GM19351 (cell line): ENCODE measurements around the gene POLR2B.
"Not testable (repeated sequence)": the region's sequence is repeated elsewhere in the genome, so short reads cannot be mapped to it uniquely, and the experiment has no call there.

Experiments used
- ATAC-seq: cut with Tn5 transposase; IDR thresholded peaks from one replicate; pipeline ENCODE4 v1.9.1; 2021; ENCODE audit warnings: mild to moderate bottlenecking, moderate library complexity; ENCODE audit not compliant: unreplicated experiment

POLR2B gene

DNA sequence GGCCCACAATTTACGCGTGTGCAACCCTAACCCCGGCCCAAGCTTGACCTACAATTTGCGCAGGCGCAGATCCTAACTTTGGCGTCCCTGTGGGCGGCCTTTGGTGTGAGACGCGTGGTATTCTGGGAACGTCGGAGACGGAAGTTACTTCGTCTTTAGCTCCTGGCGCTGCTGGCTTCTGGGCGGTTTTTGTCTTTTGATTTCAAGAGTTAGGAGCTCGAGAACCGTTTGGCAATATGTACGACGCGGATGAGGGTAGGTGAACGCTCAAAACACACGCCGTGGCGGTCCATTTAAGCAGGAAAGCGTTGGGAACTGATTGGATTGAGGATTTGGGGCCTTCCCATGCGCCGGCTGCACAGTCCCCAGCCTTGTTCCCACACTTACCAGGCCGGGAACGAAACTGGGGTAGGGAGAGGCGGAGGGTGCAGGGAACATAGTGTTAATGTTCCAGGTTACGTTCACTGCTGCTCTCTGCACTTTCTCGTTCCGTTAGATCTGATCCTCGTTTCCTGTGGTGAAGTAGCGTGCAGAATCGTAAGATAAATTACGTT is at the start of gene POLR2B:
Gene POLR2B, plus strand, starts transcription at position 147 of the 554 bp plus-strand sequence. Its CDS starts 90 bp downstream, at position 237.
- ATAC-seq = peak; percentile 40

DNA sequence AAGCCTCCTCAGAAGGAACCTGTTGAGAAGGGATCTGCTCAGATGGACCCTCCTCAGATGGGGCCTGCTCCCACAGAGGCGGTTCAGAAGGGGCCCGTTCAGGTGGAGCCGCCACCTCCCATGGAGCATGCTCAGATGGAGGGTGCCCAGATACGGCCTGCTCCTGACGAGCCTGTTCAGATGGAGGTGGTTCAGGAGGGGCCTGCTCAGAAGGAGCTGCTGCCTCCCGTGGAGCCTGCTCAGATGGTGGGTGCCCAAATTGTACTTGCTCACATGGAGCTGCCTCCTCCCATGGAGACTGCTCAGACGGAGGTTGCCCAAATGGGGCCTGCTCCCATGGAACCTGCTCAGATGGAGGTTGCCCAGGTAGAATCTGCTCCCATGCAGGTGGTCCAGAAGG is 48.1 kb upstream of the POLR2B start:
- ATAC-seq = no peak

DNA sequence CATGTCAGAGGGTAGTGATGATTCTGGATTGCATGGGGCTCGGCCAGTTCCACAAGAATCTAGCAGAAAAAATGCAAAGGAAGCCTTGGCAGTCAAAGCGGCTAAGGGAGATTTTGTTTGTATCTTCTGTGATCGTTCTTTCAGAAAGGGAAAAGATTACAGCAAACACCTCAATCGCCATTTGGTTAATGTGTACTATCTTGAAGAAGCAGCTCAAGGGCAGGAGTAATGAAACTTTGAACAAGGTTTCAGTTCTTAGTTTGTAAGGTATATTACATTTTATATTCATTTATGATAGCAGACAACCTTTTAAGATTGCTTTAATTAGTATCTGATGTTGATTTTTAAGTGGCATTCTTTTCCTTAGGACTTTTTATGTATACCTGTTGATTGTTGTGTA is 46.8 kb upstream of the POLR2B start:
- no peak for ATAC-seq

DNA sequence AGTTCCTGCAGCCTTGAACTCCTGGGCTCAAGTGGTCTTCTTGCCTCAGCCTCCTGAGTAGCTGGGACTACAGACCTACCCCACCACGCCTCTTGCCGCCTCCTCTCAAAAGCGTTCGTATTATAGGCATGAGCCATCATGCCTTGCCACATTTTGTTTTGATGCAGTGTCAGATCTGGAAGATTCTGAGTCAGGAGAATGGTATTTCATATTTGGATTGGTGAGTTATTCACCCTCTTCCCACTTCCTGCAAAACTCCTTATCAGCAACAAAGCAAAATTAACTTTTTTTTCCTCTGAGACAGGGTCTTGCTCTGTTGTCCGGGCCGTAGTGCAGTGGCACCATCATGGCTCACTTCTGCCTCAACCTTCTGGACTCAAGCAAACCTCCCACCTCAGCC is 41.4 kb upstream of the POLR2B start:
- ATAC-seq = no peak

DNA sequence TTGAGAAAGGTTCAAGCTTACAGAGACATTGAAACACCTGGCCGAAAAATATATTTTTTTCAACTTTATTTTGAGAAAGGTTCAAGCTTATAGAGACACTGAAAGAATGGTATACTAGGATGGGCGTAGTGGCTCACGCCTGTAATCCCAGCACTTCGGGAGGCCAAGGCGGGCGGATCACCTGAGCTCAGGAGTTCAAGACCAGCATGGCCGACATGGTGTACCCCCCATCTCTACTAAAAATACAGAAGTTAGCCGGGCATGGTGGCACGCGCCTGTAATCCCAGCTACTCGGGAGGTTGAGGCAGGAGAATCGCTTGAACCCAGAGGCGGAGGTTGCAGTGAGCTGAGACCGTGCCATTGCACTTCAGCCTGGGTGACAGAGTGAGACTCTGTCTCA is 38.9 kb upstream of the POLR2B start:
- not testable (repeated sequence) for ATAC-seq

DNA sequence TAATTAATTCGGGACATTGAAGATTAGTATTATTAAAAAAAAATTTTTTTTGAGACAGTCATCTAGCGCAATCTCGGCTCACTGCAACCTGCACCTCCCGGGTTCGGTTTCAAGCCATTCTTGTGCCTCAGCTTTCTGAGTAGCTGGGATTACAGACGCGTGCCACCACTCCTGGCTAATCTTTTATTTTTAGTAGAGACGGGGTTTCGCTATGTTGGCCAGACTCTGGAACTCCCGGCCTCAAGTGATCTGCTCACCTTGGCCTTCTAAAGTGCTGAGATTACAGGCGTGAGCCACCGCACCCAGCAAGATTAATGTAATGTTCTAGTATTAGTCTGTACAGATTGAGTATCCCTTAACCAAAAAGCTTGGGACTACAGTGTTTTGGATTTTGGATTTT is 38.3 kb upstream of the POLR2B start:
- no peak for ATAC-seq

DNA sequence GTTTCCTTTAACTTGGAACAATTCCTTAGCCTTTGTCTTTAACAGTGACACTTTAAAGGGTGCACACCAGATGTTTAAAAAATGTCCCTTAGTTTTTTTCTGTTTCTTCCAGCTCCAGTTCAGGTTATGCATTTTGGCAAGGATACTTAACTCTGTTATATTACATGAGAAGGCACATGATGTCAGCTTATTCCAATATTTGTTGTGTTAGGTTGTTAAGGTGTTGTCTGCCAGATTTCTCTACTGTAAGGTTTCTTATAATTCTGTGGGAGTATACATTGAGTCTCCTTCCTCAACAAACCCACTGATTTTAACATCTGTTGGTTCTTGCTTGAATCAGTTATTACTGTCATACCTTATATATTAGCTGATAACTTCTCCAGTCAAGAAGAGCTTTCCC is 37.7 kb upstream of the POLR2B start:
- ATAC-seq = no peak

DNA sequence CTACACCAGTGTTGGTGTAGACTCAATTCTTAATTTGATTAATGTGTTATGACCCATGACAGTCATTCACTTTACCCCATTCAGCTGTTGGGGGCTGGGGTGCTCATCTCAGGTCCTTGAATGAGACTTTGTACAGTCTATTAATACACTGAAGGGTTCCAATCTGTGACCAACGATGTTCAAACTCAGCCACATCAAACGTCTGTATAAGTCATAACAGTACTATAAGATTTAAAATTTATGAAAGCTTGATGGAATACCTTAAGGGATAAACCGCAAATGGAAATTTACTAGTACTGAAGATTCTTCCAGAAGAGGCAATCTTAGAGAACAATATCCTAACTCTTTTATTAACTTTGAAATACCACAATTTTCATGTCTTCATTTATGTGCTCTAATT is 37.3 kb upstream of the POLR2B start:
- no peak for ATAC-seq

DNA sequence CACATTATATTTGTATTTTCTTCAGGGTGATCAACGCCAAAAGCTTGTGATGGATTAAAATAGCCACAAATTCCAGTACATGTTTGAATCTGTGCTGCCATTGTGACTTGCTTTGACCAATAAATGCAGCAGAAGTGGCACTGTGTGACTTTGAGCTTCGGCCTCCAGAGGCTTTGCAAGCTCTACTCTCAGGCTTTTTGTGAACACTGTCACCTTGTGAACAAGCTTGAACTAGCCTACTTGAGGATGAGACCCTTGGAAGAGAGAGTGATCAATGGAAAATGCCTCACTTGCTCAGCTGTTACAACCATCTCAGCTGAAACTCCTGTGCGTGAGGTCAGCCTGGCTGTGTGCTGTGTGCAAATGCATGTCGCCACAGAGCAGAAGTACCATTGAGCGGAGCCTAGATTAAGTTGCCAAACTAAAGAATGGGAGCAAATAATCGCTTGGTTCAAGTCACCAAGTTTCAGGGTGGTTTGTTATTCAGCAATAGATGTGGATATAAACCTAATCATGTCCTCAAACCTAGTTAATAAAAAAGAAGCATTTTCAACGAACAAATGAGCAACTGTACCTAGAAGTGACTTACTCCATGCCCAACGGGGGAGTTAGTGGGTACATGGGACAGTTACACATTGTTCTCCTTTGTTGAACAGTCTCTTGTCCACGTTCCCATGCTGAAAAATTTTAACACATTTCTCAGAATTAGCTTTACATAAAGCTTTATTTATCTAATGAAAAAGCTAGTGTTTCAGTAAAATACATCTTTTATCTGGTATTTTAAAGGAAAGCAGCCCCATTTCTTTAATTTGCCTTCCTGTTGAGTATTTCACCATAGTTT is 24.8 kb upstream of the POLR2B start:
- ATAC-seq = no peak

DNA sequence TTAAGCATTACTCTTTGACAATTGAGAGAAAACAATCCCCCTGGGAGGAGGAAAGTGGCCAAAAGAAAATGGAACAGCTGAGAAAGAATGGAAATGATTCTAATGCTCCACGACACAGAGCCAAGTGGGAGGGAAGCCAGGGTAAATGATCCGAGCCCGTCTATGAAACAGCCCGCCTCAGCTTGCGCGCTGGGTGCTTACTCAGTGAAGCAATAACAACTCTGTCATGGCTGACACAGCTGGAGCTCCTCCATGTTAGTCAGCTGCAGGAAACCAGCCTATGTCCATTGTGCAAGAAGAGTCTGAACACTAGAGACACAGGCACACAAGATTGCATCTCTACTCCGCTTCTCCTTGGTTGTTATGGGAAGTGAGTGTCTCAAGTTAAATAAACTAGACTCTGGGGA is 20.6 kb upstream of the POLR2B start:
- no peak for ATAC-seq

DNA sequence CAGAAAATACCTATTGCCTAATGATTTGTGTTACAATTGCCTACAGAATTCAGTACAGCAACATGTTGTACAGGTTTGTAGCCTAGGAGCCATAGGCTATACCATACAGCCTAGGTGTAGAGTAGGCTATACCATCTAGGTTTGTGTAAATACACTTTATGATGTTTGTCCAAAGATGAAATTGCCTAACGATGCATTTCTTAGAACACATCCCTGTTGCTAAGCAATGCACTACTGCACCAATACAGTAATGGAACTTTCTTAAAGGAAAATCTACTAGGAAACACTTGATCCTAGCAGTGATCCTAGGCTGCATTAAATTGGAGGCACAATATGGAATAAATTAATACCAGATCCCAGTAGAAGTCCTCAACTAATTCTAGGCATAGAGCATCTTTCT is 19.6 kb upstream of the POLR2B start:
- ATAC-seq = no peak

DNA sequence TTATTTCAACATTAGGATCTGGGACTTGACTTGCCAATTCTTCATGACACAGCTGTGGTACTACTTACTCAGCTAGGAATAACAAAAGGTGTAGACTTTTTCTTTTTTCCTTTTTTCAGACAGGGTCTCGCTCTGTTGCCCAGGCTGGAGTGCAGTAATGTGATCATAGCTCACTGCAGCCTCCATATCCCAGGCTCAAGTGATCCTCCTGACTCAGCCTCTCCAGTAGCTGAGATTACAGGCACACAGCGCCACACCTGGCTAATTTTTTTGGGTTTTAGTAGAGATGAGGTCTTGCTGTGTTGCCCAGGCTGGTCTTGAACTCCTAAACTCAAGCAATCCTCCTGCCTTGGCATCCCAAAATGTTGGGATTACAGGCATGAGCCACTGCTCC is 17.6 kb upstream of the POLR2B start:
- ATAC-seq = no peak

DNA sequence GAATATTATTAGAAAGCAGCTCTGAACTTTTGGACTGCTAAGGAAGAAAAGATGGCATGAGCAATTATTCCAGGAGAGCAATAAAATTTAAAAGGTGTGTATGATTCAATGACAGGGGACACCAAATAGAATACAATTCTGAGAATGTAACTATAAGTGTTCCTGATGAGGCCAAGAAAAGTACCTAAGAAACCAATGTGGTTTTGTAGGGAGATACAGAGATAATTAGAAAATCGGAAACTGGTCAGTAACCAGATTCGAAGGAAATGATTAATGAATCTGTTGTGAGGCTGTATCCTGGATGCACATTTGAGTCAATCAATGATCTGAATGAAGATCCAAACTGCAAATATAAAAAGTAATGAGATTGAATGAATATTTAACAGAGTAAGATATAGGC is 7.3 kb upstream of the POLR2B start:
- no peak for ATAC-seq

DNA sequence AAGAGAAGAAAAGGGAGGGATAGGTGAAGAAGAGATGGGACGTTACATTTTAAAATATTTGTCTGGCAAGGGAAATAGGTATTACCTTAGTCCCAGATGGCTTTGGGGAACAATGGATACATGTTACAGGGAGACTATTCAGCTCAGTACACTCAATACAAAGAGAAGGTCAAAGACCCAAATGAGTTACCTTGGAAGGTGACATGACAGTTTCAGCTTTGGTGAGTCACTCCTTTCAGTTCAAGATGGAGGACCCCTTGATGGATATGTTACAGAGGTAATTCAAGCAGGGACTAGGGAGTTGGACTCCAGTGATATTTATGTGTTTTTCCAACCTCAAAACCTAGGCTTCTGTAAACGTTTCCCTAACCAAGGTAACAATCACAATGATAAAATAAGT is 6.3 kb upstream of the POLR2B start:
- no peak for ATAC-seq

DNA sequence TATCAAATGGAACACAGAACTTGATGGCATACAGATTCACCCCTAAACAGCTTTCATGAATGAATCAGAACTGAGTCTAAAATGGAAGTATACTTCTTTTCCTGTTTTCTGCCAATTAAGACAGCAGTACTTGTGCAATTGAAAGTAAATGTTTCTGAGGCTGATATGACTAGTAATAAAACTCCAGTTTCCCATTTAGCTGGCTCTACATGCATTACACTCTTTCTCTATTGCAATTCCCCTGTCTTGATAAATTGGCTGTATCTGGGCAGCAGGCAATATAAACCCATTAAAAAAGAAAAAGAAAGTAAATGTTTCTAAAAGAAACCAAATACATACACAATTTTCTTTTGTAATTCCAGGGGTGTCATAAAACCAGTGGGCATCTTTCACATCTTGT is 5.9 kb upstream of the POLR2B start:
- no peak for ATAC-seq

DNA sequence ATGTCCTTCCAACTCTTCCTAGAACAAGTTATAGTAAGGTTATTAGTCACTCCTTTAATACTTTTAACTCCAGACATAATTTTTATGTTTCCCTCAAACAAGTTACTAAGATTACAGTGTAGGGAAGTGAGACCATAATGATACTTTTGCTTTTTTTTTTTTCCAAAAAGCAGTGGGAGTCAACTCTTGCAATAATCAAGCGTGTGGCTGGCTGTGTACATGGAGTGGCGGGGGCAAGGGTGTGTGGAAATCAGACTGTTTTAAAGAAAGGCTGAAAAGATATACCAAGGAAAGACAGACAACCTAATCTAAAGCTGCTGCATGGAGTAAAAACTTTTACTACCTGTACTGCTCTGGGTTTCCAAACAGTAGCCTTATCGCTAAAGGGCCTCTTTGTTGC is 5.4 kb upstream of the POLR2B start:
- no peak for ATAC-seq

DNA sequence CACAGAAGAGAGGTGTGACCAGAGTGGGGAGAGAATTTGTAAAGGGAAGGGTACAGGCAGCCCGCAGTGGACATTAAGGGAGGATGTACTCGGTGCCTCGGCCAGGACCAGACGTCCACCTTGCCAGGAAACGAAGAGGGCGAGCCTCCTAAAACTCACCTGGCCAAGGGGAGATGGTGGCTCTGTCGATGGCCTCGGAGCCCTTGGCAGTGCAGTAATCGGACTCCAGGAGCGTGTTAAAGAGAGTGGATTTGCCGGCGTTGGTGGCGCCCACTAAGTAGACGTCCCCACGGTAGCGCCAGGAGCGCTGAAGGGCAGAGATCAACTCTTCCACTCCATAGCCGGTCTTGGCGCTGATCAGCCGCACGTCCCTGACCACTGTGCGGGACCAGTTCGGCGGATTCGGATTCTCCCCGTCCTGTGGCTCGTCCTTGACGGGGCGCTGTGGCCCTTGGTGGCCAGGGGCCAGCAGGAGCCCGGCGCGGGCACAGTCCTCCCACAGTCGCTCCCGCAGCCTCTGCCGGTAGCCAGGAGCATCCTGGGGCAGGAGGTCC is 2.3 kb upstream of the POLR2B start:
- no peak for ATAC-seq

DNA sequence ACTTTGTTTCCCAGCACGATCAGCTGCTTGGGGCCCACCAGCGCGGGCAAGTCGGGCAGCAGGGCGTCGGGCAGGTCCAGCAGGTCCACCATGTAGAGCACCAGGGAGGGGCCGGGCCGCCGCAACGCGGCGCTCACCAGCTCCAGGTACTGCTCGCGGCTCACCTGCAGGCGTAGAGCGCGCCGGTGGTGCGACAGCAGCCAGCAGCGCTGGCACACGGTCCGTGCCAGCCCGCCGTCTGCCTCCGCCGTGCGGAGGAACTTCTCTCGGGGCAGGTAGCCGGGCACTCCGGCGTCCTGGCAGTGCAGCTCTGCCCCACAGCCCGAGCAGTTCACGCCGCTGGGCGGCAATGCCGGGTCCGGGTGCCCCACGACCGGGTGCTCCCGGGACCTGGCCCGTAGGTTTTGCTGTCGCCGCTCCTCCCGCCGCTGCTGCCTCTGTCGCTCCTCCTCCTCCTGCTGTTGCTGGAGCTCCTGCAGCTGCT is 1.8 kb upstream of the POLR2B start:
- ATAC-seq = peak; percentile 35

DNA sequence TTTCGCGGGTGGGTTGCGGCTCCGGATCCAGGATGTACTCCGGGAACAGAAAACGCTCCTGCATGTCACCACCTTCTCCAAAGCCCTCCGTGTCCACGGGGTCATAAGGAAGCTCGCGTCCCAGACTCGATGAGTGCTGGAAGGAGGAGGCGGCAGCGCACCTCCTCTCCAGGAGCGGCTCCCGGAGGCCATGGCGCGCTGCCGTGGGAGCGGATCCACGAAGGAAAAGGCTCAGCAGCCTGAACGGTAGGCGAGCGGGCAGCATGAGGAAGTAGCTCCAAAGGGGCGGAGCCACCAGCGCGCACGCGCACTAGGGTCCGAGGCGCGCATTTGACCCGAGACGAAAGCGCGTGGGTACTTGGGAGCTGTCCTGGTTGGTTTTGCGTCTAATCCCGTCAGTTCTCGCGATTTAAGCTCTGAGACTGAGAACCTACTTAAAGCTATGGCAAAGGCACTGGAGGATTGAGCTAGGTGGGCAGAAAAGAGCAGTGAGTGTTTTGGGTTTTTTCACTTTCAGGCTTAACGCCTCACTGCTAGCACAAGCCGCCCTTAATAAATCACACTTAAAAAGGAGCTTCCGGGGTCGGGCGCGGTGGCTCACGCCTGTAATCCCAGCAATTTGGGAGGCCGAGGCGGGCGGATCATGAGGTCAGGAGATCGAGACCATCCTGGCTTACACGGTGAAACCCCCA is 1.2 kb upstream of the POLR2B start, which contains the start of gene NOA1:
Gene NOA1, minus strand, starts transcription at position 286 of the 692 bp plus-strand sequence. Its CDS starts 21 bp downstream, at position 265.
- ATAC-seq = peak; percentile 77

DNA sequence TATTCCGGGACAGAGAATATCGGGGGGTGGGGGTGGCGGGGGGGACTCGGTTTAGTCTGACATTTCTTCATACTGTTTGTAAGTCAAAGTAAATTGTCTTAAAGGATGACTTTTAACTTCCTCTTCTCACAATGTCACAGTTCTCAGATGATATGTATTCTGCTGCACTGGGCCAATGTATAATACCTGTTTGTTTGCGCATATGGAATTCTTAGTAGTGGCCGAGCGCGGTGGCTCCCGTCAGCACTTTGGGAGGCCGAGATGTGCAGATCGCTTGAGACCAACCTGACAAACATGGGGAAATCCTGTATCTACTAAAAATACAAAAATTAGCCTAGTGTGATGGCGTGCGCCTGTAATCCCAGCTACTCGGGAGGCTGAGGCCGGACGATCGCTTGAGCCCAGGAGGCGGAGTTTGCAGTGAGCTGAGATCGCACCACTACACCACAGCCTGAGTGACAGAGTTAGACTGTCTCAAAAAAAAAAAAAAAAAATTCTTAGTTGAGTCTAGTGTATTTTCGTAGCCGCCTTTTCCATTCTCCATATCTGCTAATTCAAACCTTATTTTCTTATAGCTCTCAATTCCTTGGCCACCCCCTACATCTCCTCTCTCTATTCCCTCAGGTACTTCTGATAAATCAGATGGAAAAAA is 851 bp downstream of the POLR2B start:
- ATAC-seq = no peak

DNA sequence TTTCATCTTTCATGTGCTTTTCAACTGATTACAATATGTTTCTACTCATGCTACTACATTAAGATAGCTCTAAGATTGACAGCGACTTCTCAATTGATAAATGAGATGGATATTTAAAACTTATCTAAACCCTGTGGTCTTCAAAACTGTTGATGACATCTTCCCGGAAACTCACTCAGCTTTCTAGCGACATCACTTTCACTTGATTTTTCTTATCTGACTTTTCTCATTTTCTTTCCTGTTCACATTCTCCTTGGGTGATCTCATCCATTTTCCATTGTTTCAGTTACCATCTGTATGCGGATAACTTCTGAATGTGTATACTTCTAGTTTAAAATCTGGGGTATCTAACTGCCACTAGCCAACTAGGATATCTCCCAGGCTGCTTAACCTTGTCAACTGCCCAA is 3.1 kb downstream of the POLR2B start:
- ATAC-seq = no peak
